M059J (cell line): ENCODE measurements around the gene TMEM81. TPM values are rescaled to one million over a fixed set of nuclear protein-coding genes. Genes with fewer than 3 reads are reported as not detected.

Experiments
- DNase-seq: peaks from one replicate; pipeline ENCODE4 v3.0.0-alpha.2; 2012; ENCODE audit warnings: low read depth
- total RNA-seq: library from RNA; depleted of rRNA; stranded (reverse); fragments of >200 nt; shearing (Covaris generic); gene quantifications from 2 replicates; pipeline ENCODE4 v1.2.3, GENCODE V29; 2014; rRNA removed

The TMEM81 gene, protein sequence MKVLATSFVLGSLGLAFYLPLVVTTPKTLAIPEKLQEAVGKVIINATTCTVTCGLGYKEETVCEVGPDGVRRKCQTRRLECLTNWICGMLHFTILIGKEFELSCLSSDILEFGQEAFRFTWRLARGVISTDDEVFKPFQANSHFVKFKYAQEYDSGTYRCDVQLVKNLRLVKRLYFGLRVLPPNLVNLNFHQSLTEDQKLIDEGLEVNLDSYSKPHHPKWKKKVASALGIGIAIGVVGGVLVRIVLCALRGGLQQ
- total RNA-seq = 0.22 TPM in 2 replicates

- no peak for DNase-seq
These were observed at the start of gene TMEM81 for GRCh38 chr1:205084360-205084759. TMEM81 (minus strand) TSS chr1:205084460; CDS start chr1:205084320, 140 bp downstream.

DNA sequence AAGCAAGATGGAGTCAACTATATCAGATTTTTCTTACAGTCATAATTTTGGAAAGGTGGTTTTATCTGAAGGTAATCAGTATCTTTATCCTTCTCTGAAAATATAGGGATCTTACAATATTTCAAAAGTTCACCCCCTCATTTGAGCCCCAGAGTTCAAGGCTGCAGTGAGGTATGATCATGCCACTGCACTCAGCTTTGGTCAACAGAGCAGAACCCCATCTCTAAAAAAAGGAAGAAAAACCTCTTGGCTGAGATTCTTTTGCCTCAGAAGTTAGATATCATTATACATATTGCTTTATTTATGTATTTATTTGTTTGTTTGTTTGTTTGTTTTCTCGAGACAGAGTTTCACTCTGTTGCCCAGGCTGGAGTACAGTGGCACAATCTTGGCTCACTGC lies 49.0 kb upstream of the TMEM81 start:
- DNase-seq = no peak

GRCh38 chr1:205129447-205130029 lies 45.3 kb upstream of the TMEM81 start:
- DNase-seq = no peak

DNA sequence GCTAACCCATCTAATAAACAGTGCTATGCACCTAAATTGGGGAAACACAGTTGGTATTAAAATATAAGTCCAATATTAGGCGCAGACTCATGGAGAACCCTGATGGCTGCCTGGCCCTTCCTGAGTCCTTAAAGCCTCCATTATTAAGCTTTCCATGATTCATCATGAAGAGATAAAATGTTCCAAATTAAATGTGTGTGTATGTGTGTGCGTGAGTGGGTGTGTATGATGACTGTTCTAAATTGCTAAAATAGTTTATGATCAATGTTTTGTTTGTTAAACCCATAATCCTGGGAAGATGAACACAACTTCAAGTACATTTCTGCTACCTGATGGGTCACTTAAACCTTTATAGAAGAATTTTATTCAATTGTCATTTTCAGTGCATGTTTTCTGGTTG lies 43.8 kb upstream of the TMEM81 start:
- DNase-seq = no peak

GRCh38 chr1:205127646-205128045 lies 43.4 kb upstream of the TMEM81 start:
- DNase-seq = no peak

GRCh38 chr1:205124726-205125125 lies 40.5 kb upstream of the TMEM81 start:
- no peak for DNase-seq

- no peak for DNase-seq
These were observed 38.2 kb upstream of the TMEM81 start for GRCh38 chr1:205122489-205122882.

- DNase-seq = peak; percentile 94
These were observed 37.6 kb upstream of the TMEM81 start, which contains the start of gene RBBP5 for GRCh38 chr1:205121660-205122488. RBBP5 (minus strand) TSS chr1:205121978; CDS start chr1:205121873, 105 bp downstream.

DNA sequence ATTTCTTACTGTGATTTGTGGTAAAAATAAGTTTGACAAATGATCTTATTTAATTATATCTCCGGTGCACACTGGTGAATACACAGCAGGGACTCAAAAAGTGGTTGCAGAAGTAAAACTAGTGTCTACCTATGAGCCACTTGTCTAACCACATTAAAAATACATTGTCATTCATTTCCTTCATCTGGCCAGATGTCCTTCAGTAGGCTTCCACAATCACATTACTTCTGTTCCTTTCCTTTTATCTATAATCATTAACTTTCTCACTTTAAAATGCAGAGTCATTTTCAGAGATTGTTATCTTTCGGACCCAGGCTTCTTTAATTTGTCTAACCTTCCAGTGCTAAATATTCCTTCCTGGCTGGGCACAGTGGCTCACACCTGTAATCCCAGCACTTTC lies 34.5 kb upstream of the TMEM81 start:
- no peak for DNase-seq

DNA sequence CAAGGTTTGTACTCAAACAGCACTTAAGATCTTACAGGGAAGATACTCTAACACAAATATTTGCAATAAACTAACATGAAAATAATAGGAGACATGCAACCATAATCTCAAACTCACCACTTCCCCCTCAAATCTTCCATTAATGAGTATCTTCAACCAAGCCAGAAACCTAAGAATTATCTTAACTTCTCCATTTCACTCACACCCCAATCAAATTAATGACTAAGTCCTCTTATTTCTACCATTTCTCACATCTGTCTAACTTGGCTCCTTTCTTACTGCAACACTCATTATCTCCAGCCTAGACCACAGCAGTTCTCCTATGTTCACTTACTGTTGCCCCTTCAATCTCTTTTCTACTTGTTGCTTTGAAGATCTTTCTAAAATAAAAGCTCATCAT lies 27.1 kb upstream of the TMEM81 start:
- no peak for DNase-seq

DNA sequence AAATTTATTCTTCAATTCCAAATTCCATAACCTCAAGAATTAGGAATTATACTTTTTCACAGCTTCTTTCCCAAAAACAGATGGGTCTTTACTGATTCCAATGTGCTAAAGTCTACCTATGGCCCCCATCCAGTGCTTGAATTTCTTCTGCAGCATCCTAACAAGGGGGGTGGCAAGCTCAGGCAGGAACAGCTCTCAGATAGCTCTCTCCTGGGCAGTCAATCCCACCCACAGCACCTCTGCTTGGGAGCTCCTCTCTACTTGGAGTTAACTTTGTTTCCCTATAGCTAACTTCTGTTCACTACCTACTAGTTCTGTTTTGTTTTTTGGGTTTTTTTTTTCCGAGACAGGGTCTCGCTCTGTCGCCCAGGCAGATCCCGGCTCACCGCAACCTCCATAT lies 25.5 kb upstream of the TMEM81 start:
- DNase-seq = no peak

GRCh38 chr1:205109269-205109668 lies 25.0 kb upstream of the TMEM81 start:
- no peak for DNase-seq

- DNase-seq = no peak
These were observed 24.2 kb upstream of the TMEM81 start for GRCh38 chr1:205108464-205108863.

GRCh38 chr1:205107327-205107726 lies 23.1 kb upstream of the TMEM81 start:
- no peak for DNase-seq

DNA sequence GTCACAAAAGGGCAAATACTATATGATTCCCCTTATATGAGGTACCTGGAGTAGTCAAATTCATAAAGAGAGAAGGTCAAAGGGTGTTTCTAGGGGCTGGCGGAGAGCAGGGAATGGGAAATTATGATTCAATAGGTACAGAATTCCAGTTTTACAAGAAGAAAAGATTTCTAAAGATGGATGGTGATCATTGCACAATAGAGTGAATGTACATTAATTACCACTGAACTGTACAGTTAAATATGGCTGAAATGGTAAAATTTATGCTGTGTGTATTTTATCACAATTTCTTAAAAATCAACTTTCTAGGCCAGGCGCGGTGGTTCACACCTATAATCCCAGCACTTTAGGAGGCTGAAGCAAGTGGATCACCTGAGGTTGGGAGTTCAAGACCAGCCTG lies 18.1 kb upstream of the TMEM81 start:
- DNase-seq = no peak

DNA sequence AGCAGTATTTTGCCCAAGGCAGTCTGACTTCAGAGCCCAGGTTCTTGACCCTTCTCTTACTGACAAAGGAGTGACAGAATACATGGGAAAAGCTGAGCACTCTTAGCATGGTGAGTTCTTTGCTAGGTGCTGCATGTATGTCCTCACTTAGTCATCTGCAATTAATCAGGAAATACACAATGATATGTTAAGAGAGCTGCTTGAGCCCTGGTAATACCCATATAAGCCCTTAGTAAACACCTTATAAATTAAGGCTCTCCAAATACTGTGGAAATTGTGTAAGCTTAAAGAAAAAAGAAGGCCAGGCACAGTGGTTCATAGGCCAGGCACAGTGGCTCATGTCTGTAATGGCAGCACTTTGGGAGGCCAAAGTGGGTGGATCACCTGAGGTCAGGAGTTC lies 14.0 kb upstream of the TMEM81 start:
- DNase-seq = no peak

- DNase-seq = no peak
These were observed 11.2 kb upstream of the TMEM81 start for GRCh38 chr1:205095422-205095821.

DNA sequence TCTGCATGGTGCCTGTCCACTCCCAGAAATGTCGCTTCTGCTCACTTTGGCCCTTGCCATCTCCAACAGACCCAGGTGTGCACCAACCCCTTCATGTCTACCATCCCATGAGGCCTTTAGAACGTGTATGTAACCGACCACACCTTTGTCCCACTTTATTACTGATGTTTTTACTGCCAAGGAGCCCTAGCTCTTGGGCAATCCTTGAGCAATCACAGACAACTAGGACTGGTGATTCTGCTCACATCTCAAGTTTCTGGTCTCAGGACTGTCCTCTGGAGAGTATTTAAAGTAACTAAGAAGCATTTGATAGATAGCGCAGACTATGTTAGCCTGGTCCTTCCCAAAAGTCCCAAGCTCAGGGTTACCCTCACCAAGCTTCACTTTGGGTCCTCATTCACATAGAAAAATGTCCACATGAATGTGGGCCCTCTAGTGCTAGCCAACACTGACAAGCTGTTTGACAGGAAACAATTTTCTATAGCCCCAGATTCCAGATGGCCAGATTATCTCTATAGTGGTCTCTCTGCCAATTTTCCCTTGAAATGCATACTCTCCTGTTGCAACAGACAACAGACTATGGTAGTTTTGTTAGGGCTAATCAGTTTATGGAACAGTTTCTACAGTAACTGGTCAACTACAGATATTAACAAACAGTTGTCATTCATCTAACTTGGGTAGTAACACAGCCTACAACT lies 6.9 kb upstream of the TMEM81 start:
- no peak for DNase-seq

DNA sequence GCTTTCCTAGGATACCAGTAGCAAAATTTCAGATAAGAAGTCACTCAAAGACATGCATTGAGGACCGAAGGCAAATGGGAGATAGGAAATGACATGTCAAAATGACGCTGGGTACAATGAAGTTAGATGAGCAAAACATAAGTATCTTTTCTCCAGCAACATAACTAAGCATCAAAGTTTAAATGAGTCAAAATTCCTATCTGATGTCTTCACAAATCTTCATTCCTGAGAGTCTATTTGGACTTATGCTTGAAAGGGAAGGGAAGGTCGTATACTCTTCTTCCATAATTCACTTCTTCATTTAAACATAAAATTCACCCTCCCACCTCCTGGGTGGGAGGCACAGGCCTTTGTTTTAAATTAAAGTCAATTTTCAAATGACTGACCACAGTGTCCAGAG lies 4.1 kb upstream of the TMEM81 start:
- DNase-seq = no peak

- DNase-seq = no peak
These were observed 1.8 kb downstream of the TMEM81 start for GRCh38 chr1:205082431-205082830.

DNA sequence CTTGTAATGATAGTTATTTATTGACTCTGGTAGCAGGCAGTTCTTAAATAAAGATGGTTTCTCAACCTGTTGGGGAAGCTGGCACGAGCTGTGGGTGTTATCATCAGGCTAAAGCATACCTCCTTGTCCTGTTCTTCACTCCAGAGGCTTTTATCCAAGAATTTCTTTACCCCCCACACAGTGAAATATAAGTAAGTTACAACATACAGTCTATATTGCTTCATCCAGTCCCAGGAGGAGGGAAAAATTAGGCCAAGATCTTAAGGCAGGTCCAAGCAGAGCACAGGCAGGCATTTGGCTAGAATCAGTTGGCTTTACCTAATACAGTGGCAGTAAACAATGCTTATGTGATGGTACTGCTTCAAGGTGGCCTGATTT lies 6.3 kb downstream of the TMEM81 start:
- no peak for DNase-seq
